GM12878 (cell line): ENCODE measurements around the gene ABCA4.

Source experiments
- CHD1 ChIP-seq: IDR thresholded peaks from 2 replicates; pipeline ENCODE4 v1.6.1; 2012; ENCODE audit warnings: low read depth, low read length, improper control_type of control experiment
- CHD4 ChIP-seq: fragments of 200-600 bp; sonication (generic); IDR thresholded peaks from 2 replicates; pipeline ENCODE4 v1.6.1; 2016; ENCODE audit warnings: mild to moderate bottlenecking
- EZH2 ChIP-seq: IDR thresholded peaks from 2 replicates; pipeline ENCODE4 v1.6.1; 2012; ENCODE audit warnings: low read depth, mild to moderate bottlenecking, control low read depth, inconsistent platforms, low read length, borderline replicate concordance; ENCODE audit not compliant: control insufficient read depth
- PAX5 ChIP-seq: IDR thresholded peaks from 2 replicates; pipeline ENCODE4 v1.6.1; 2011; ENCODE audit warnings: low read depth, low read length, borderline replicate concordance
- POLR2A ChIP-seq: IDR thresholded peaks from 2 replicates; pipeline ENCODE4 v1.6.1; 2011; ENCODE audit warnings: low read depth, mild to moderate bottlenecking, low read length
- POU2F2 ChIP-seq: IDR thresholded peaks from 3 replicates; pipeline ENCODE4 v1.6.1; 2011; ENCODE audit warnings: low read depth, mild to moderate bottlenecking, low read length, borderline replicate concordance
- TF ChIP-seq, protein P1 (sequence below): fragments of 450-650 bp; IDR thresholded peaks from 2 replicates; pipeline ENCODE4 v1.6.1; 2017; ENCODE audit warnings: mild to moderate bottlenecking, moderate library complexity
- TF ChIP-seq, protein P2 (sequence below), 3 experiments: IDR thresholded peaks in 2 of 3; conservative IDR thresholded peaks in 1 of 3; 2 replicates each; pipeline ENCODE4 v1.5.1; 2011; ENCODE audit warnings: low read depth in 3 of 3, low read length in 3 of 3, mild to moderate bottlenecking in 3 of 3, control low read depth in 2 of 3, moderate library complexity in 2 of 3, inconsistent platforms in 1 of 3, mixed read lengths in 1 of 3; ENCODE audit not compliant: control insufficient read depth in 2 of 3, insufficient read depth in 1 of 3; ENCODE audit errors: extremely low read depth in 1 of 3
- TF ChIP-seq, protein P3 (sequence below): fragments of 450-650 bp; IDR thresholded peaks from 2 replicates; pipeline ENCODE4 v1.6.1; 2016; ENCODE audit warnings: mild to moderate bottlenecking, moderate library complexity, borderline replicate concordance

DNA sequence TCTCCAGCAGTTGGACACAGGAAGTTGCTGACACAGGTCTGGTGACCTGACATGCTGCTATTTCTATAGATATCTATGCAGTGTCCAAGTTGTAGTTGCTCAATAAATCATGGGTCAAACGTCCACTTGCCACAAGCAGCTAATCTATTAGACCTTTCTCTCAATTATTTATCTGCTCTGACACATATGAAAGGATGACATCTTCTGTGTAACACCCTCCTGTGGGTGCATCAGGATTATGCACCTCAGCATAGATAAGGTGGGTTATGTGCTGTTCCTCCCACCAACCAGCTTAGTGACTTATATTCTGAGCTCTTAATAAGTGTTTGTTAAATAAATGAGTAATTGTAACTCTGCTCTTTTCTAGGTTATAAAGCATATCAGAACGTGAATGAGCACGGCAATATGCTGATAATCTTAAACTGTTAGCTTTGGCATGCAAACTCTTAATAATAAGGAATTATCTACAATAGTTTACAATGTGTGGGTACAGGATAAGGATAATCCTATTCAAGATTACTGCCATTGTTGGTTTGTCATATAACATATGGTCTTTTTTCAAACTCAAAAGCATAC is 121.0 kb downstream of the ABCA4 start:
- TF ChIP-seq POLR2A (no peak), CHD1 (no peak), CHD4 (no peak), POU2F2 (no peak), EZH2 (no peak), PAX5 (no peak)
- TF ChIP-seq, protein P1, sequence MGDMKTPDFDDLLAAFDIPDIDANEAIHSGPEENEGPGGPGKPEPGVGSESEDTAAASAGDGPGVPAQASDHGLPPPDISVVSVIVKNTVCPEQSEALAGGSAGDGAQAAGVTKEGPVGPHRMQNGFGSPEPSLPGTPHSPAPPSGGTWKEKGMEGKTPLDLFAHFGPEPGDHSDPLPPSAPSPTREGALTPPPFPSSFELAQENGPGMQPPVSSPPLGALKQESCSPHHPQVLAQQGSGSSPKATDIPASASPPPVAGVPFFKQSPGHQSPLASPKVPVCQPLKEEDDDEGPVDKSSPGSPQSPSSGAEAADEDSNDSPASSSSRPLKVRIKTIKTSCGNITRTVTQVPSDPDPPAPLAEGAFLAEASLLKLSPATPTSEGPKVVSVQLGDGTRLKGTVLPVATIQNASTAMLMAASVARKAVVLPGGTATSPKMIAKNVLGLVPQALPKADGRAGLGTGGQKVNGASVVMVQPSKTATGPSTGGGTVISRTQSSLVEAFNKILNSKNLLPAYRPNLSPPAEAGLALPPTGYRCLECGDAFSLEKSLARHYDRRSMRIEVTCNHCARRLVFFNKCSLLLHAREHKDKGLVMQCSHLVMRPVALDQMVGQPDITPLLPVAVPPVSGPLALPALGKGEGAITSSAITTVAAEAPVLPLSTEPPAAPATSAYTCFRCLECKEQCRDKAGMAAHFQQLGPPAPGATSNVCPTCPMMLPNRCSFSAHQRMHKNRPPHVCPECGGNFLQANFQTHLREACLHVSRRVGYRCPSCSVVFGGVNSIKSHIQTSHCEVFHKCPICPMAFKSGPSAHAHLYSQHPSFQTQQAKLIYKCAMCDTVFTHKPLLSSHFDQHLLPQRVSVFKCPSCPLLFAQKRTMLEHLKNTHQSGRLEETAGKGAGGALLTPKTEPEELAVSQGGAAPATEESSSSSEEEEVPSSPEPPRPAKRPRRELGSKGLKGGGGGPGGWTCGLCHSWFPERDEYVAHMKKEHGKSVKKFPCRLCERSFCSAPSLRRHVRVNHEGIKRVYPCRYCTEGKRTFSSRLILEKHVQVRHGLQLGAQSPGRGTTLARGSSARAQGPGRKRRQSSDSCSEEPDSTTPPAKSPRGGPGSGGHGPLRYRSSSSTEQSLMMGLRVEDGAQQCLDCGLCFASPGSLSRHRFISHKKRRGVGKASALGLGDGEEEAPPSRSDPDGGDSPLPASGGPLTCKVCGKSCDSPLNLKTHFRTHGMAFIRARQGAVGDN = no peak
- TF ChIP-seq, protein P2, sequence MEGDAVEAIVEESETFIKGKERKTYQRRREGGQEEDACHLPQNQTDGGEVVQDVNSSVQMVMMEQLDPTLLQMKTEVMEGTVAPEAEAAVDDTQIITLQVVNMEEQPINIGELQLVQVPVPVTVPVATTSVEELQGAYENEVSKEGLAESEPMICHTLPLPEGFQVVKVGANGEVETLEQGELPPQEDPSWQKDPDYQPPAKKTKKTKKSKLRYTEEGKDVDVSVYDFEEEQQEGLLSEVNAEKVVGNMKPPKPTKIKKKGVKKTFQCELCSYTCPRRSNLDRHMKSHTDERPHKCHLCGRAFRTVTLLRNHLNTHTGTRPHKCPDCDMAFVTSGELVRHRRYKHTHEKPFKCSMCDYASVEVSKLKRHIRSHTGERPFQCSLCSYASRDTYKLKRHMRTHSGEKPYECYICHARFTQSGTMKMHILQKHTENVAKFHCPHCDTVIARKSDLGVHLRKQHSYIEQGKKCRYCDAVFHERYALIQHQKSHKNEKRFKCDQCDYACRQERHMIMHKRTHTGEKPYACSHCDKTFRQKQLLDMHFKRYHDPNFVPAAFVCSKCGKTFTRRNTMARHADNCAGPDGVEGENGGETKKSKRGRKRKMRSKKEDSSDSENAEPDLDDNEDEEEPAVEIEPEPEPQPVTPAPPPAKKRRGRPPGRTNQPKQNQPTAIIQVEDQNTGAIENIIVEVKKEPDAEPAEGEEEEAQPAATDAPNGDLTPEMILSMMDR (IDR thresholded peaks at IDR 0.05 in 2 of 3, conservative IDR thresholded peaks at IDR 0.05 in 1 of 3; ENCODE audit: control insufficient read depth in 2 of 3, extremely low read depth in 1 of 3, insufficient read depth in 1 of 3, low read depth in 3 of 3, low read length in 3 of 3) = no peak
- TF ChIP-seq, protein P3, sequence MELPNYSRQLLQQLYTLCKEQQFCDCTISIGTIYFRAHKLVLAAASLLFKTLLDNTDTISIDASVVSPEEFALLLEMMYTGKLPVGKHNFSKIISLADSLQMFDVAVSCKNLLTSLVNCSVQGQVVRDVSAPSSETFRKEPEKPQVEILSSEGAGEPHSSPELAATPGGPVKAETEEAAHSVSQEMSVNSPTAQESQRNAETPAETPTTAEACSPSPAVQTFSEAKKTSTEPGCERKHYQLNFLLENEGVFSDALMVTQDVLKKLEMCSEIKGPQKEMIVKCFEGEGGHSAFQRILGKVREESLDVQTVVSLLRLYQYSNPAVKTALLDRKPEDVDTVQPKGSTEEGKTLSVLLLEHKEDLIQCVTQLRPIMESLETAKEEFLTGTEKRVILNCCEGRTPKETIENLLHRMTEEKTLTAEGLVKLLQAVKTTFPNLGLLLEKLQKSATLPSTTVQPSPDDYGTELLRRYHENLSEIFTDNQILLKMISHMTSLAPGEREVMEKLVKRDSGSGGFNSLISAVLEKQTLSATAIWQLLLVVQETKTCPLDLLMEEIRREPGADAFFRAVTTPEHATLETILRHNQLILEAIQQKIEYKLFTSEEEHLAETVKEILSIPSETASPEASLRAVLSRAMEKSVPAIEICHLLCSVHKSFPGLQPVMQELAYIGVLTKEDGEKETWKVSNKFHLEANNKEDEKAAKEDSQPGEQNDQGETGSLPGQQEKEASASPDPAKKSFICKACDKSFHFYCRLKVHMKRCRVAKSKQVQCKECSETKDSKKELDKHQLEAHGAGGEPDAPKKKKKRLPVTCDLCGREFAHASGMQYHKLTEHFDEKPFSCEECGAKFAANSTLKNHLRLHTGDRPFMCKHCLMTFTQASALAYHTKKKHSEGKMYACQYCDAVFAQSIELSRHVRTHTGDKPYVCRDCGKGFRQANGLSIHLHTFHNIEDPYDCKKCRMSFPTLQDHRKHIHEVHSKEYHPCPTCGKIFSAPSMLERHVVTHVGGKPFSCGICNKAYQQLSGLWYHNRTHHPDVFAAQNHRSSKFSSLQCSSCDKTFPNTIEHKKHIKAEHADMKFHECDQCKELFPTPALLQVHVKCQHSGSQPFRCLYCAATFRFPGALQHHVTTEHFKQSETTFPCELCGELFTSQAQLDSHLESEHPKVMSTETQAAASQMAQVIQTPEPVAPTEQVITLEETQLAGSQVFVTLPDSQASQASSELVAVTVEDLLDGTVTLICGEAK = no peak
